HuH-7 (cell line): ENCODE results near the gene CRMP1.
"Not testable (repeated sequence)": the region's sequence is repeated elsewhere in the genome, so short reads cannot be mapped to it uniquely, and the experiment has no call there.

Experiments
- DNase-seq: peaks from one replicate; pipeline ENCODE4 v3.0.0; 2011; ENCODE audit warnings: low spot score

CRMP1 gene

DNA sequence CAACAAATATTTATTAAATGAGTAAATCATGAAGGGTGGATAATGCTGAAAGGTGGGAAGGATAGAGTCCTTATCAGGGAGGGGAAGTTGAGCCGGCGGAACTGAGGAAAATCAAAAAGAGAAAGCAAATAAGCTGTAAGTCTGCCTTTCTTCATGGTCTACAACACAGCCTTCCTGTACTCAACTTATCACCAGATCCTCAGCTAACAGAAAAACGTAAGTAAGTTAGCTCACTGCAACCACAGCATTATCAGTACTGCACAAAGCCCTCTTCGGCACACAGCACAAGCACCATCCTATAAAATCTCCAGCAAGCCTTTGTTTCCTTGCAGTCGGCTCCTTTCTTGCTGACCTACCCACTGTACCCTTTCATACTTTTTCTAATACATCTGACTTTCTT is 70.3 kb downstream of the CRMP1 start:
- DNase-seq, result no peak

DNA sequence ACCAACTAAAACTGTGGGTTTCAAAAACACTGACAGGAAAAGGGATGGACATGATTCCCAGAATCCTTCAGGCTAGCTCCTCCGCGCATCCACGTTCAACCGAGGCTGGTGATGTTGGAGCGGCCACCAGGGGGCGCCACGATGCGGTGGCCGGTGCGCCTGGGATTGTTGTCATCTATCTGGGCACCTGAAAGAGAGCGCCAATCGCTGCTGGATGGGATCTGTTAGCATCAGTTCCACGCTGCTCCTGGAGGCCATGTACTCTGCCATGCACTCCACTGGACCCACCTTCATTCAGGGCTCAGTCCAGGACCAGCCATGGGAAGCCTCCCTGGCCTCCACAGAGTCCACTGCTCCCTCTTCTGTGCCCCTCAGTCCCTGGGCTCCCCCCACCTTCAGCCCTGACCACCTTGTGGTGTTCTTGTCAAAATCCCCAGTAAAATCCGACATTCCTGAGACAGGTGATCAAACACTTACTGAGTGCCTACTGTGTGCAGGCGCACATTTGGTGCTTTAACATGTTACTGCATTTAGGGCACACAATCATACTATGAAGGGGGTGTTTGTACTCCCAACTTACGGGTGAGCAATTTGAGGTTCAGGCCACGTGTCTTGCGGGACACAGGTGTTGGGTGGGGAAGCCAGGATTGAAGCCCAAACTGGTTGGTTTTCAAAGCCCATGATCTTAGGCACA is 71.1 kb downstream of the CRMP1 start:
- DNase-seq, result no peak

- DNase-seq, result no peak
Measured at GRCh38 chr4:5816851-5817375, 76.0 kb downstream of the CRMP1 start.

GRCh38 chr4:5816101-5816500 is 76.8 kb downstream of the CRMP1 start:
- no peak for DNase-seq

- DNase-seq, result no peak
Measured at GRCh38 chr4:5815641-5816040, 77.2 kb downstream of the CRMP1 start.

DNA sequence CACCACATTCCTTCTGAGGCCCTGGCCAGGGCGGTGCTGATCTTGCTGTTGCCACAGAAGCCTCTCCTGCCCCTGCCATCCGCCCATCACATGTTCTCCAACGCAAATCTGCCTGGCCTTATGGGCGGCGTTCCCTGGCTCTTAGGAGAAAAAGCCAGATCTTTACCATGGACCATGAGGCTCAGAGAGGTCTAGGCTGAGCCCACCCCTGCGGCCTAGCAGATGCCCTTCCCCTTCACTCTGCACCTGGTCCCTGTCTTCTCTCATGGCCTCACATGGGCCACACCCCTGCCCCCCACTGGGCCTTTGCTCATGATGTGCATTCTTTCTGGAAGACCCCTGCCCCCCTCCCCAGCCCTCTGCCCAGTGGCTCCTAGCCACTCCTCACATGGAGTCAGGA is 78.5 kb downstream of the CRMP1 start:
- no peak for DNase-seq

DNA sequence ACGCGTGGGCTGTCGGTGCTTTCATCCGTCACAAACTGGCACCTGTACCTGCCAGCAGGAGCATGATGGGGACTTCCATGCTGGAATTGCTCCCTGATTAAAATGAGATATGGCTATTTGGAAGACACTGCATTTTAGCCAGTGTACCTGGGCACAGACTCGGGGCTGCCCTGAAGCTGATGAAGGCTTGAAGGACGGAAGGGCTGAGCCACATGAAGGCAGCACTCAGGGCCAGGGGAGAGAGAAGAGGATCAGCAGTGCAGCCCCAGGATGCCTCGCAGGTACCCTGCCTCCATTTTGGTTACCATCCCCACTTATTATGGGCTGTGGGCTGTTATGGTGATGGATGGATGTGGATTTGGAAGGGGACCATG is 79.0 kb downstream of the CRMP1 start:
- DNase-seq, result no peak

DNA sequence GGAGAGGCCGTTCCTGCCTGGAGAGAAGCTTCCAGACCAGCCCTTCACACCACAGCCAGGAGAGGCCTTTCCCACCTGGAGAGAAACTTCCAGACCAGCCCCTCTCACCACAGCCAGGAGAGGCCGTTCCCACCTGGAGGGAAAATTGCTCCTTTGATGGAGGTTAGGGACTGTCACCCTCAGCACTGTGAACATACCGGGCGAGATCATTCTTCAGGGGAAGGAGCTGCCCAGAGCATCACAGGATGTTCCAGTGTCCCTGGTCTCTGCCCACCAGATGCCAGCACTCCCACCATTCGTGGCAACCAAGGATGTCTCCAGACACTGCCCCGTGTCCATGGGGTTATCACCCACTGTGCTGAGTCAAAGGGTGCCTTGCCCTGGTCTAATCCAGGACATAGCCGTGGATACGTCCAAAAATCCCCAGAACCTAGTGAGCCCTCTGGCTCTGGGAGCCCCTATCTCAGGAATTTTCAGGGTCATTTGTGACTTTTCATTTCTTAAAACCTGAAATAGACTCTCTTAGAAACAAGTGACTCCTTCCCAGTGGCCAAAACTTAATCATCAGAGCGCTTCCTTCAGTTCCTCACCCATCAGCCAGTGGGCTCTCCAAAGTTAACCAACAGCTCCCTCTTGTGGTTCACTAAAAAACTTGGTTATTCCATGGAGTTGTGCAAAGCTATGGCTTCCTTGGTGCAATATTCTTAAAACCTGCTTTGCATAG is 80.2 kb downstream of the CRMP1 start:
- peak; percentile 66 for DNase-seq

GRCh38 chr4:5812057-5812456 is 80.8 kb downstream of the CRMP1 start:
- DNase-seq, result not testable (repeated sequence)

DNA sequence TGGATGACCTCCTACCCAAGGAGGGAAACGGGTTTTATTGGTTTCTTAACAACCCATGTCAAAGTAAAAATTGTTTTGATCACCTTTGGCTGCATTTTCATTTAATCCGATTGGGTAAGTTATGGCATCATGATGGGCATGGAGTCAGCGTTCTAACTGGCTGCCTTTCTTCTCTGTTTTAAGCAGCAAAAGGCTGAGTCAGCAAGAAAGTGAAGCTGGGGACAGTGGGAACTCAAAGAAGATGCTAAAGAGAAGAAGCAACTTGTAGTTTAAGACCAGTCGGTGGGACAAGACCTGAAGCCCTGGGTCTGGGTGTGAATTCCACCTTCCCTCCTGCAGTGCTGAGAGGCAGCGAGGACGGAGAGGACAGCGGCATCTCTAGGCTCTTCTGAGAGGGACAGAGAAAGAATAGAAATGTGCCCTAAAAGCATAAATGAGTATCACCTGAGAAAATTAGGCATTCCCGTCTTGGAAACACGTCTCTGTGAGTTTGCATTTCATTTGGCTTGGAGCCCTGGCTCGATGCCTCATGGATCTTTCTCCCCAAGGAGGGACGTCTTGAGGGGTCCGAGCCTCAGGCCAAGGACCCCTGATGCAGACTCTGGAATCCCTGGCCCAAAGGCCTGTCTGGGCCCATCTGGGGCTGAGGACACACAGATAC is 82.0 kb downstream of the CRMP1 start:
- DNase-seq, result no peak

DNA sequence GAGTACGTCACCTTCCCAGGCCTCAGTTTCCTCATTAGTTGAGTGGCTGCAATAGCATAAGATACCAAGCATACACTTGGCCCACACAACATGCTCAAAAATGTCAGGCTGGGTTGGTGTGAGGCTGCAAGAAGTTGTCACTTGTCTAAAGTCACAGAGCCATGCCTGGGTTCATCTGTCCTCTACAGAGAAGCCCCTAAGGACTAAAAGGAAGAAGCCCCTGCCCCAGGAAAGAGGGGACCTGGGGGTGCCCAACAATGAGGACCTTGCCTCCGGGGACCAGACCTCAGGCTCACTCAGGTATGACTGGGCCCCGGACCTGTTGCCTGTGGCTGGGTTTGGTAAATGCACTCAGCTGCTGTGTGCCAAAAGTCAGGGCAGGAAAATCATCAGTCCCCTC is 82.7 kb downstream of the CRMP1 start:
- no peak for DNase-seq

- DNase-seq, result no peak
Measured at GRCh38 chr4:5809216-5809776, 83.6 kb downstream of the CRMP1 start.

GRCh38 chr4:5808081-5808741 is 84.7 kb downstream of the CRMP1 start:
- no peak for DNase-seq

DNA sequence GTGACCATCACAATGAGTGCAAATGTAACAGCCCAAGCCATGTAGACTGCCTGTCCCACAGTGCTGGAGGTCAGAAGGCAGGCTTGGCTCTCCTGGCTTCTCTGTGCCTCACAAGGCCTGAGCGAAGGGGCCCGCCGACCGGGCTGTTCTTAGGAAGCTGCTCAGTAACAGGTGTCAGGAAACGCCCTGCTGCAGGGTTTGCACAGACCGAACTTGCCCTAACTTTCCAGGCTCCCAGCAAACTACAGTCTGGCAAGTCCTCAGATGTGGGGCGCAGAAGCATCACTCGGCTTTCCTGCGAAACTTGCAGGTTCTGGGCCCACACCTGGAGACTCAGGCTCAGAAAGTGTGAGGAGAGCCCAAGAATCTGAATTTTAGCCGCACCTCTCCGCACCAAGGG is 87.6 kb downstream of the CRMP1 start:
- DNase-seq, result no peak

DNA sequence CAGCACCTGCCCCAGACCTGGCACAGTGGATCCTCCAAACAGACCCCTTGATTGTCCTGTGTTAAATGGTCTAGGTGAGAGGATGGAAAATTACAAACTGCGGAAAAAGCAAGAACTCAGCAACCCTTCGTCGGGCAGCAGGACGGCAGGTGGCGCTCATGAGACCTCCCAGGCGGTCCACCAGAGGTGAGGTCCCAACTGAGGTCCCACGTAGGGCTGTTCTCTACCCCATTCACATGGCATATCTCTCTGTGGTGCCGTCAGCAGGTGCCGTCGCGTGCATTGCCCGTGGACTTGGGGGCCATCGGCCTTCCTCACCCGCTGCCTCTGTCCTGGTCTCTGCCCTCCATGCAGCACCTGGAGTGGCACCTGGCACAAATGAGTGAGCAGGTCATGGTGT is 88.2 kb downstream of the CRMP1 start:
- DNase-seq, result peak; percentile 17

DNA sequence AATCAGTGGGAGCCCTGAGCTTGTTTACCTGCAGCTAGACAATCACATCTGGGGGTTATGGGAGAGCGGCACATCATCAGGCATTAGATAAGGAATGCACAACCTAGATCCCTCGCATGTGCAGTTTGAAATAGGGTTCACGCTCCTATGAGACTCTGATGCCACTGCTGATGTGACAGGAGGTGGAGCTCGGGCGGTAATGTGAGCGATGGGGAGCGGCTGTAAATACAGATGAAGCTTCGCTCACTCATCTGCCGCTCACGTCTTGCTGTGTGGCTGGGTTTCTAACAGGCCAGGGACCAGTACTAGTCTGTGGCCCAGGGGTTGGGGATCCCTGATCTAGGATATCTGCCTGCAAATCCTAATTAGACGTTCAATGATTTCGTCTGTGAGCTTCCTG is 90.3 kb downstream of the CRMP1 start:
- DNase-seq, result no peak

- DNase-seq, result no peak
Measured at GRCh38 chr4:5801696-5802095, 91.2 kb downstream of the CRMP1 start.

GRCh38 chr4:5800496-5800895 is 92.4 kb downstream of the CRMP1 start:
- no peak for DNase-seq

DNA sequence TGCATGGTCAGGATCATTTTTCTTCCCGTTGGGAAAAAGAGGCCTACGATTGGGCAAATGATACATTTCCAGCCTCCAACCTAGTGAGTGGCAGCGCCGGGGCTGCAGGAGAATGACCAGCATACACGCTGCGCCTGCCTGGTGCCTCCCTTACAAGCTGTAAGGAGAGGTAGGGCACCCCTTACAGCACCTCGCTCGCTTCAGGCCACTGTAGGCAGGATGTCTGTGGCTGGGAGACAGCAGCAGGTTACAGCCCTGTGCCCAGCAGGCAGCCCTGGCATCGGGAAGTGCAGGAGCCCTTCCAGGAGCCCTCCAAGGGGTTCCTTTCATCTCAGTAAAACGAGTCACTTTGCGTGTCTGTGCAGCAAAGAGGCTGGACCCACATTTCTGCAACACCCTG is 93.5 kb downstream of the CRMP1 start:
- DNase-seq, result no peak

DNA sequence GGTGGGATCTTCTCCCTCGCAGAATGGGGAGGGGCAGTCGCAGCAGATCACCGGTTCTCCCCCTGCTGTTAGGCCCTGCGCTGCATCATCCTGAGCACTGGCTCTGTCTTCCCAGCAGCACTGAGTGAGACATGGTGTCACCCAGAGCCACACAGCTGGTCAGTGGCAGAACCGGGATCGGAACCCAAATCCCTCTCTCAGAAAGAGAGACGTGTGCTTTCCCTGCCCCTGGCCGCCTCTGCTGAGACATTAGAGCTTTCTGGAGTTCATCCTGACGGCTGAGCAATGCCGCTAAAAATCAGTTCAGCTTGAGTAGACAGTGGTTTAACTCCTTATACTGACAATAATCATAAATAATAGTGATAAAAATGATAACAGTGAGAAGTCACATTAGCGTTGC is 93.9 kb downstream of the CRMP1 start:
- DNase-seq, result no peak

DNA sequence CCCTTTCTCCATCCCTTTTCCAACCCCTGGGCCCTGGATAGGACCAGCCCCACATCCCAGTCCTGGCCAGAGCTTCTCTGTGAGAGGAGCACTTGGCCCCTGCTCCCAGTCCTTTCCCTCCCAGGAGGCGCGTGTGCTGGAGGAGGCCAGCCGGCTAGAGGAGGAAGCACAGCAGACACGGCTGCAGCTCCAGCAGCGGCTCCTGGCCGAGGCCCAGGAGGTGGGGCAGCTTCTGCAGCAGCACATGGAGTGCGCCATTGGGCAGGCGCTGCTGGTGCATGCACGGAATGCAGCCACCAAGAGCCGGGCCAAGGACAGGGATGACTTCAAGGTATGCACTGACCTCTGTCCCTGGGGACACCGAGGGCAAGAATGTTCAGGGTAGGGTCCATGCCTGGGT is 94.4 kb downstream of the CRMP1 start:
- no peak for DNase-seq

DNA sequence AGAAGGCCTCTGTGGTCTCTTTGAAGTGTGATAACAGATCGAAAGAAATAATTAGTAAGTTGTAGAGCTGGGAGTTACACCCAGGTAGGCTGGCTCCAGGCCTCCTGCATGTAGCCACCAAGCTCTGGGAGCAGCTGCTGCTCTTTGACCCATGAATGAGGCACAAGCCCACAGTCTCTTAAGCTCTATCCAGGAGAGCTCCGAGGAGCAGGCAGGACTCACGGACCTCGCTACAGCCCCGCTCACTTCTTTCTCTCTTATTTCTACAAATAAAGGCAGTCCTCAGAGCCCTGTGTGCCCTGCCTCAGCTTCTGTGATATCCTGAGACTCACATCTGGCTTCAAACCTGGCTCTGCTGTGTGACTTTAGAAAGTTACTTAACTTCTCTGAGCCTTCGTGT is 95.0 kb downstream of the CRMP1 start:
- no peak for DNase-seq
